ENCODE data around the gene FAHD2B.
"Not testable (repeated sequence)": the region's sequence is repeated elsewhere in the genome, so short reads cannot be mapped to it uniquely, and the experiment has no call there.

FAHD2B gene

DNA sequence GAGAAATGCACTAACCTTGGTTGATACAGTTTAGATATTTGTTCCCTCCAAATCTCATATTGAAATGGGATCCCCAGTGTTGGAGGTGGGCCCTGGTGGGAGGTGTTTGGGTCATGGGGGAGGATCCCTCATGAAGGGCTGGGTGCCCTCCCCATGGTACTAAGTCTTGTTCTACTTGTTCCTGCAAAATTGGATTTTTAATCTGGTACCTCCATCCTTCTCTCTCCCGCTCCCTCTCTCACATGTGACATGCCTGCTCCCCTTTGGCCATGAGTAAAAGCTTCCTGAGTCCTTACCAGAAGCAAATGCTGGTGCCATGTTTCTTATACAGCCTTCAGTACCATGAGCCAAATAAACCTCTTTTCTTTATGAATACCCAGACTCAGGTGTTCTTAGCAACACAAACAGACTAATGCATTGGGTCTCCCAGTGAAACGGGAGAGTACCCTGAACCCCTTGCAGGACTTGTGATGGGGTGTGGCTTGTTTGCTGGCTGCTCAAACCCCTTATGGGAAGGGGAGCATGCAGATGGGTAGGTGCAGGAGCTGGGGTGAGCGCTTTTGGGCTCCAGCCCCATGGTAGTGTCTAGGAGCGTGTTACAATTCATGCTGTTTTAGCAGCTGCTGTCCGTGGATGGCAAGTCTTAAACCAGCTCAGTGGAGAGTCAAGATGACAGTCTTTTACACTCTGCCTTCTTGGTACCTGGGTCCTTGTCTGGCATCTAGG lies 27.2 kb downstream of the FAHD2B start:
- DNase-seq (ENCODE audit: low spot score) = no peak

GRCh38 chr2:97066030-97066429 lies 28.7 kb downstream of the FAHD2B start:
- not testable (repeated sequence) for DNase-seq (ENCODE audit: low spot score)

DNA sequence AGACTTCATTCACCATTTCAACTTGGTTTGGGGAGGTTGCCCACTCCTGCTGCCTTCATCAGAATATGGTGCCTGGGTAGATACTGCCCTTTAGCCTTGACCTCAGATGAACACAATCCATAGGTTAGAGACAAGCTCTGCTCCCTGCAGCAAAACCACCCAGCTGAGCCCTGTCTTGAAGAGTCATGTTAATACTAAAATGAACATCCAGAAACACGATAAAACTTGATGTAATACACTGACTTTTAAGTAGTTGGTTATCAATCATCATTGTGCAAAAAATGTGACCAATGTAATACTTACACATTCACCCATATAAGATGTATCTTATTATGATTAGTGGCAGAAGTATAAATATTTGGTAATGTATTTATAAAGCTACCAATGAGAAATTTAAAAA lies 32.7 kb downstream of the FAHD2B start:
- DNase-seq (ENCODE audit: low spot score) = not testable (repeated sequence)

DNA sequence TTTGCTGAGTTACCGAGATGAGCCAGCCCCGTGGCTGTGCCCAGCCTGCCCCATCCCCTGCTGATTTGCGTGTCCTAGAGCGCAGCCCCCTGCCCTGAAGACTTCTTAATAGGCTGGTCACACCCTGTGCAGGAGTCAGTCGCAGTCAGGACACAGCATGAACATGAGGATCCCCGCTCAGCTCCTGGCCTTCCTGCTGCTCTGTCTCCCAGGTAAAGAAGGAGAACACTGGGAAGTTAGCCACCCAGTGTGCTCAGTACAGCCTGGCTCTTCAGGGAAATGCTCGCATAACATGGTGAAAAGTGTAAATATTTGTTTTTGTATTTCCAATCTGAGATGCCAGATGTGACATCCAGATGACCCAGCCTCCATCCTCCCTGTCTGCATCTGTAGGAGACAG lies 34.9 kb downstream of the FAHD2B start:
- DNase-seq (ENCODE audit: low spot score) = not testable (repeated sequence)

- DNase-seq (ENCODE audit: low spot score) = not testable (repeated sequence)
Observed at GRCh38 chr2:97056150-97056549, 38.5 kb downstream of the FAHD2B start.

GRCh38 chr2:97050032-97050431 lies 44.6 kb downstream of the FAHD2B start:
- DNase-seq (ENCODE audit: low spot score) = not testable (repeated sequence)

DNA sequence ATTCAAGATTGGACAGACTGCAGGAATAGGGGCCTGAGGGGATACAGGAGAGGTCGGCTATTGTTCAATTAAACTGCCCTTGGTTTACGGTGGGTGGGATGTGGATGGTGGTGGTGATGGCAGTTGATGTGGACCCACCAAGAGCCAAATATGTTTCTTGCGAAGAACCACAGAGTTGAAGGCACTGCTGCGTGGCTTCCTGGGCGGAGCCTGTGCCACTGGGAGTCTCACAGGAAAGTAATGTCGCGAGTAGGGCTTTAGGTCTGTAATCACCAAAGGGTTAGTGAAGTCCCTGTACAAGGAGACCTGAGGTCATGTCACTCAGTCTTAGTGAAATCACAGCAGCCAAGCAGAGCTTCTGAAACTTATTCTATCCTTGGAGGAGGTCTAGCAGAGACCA lies 46.2 kb downstream of the FAHD2B start:
- DNase-seq (ENCODE audit: low spot score) = not testable (repeated sequence)

GRCh38 chr2:97046676-97047075 lies 48.0 kb downstream of the FAHD2B start:
- DNase-seq (ENCODE audit: low spot score) = not testable (repeated sequence)

DNA sequence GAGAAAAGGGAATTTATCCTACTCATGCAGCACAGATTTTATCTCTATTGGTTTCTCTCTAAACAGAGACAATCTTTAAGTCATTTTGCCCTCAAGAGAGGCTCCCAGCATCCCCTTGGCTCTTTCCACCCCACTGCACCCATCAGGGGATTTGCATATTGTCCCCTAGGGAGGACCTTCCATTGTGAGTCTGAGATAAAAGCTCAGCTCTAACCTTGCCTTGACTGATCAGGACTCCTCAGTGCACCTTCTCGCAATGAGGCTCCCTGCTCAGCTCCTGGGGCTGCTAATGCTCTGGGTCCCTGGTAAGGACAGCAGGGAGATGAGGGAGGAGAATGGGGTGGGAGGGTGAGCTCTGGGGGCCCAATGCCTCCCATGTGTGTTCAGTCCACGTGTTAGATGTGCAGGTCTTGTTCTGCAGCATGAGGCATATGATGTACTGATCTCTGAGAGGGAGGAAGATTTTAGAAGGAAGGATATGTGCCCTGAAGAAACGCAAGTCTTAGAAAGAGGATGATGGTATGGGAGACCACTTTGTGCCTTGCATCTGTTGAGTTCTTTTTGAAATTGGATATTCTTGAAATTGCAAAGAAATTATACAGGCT lies 48.7 kb downstream of the FAHD2B start:
- DNase-seq (ENCODE audit: low spot score) = not testable (repeated sequence)
